Fibroblast of peridontal ligament (primary cell): ENCODE data around the gene HYDIN.
A peak's percentile ranks its signal among the peaks of the same experiment; 100 is the strongest.
"Not testable (repeated sequence)": the region's sequence is repeated elsewhere in the genome, so short reads cannot be mapped to it uniquely, and the experiment has no call there.

Experiments
- DNase-seq: peaks from one replicate; pipeline ENCODE4 v3.0.0-alpha.2; 2010; ENCODE audit errors: extremely low read depth

Gene HYDIN

DNA sequence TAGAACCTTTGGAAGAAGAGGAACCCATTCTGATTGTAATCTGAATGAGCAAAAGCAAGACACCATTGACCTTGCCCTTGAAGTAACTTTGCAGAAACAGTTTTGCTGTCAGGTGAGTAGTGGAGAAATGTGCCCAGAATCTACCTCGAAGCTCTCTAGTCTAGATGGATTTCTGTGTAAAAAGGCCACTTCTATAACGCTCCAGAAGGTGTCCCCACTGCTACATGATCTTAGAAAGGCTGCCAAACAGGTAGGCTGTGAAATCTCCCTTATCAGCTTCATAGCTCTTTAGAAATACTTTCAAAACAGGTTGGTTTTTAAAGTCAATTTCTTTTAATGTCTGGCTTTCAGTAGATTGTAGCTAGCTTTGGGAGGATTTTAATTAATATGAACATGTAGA, 230.8 kb downstream of the HYDIN start:
- peak; percentile 8 for DNase-seq

- not testable (repeated sequence) for DNase-seq
Observed at GRCh38 chr16:70995799-70996198, 234.7 kb downstream of the HYDIN start.

DNA sequence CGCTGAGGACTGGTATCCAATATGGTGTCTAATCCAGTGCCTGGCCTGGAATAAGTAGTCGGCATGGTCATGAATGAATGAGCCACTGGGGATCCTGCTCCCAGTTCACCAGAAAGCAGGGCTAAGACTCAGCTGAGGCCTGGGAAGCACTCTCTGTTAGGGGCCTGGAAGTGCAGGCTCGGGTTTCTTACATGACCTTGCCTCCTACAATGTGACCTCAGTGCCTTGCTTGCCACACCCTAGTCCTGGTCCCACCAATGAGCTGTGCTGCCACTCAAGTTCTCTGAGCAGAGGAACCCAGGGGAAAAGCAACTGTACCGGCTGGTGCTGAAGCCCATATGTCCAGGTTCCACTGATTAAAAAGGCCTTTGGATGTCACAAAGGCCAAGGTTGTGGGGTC, 238.0 kb downstream of the HYDIN start:
- DNase-seq, result not testable (repeated sequence)

DNA sequence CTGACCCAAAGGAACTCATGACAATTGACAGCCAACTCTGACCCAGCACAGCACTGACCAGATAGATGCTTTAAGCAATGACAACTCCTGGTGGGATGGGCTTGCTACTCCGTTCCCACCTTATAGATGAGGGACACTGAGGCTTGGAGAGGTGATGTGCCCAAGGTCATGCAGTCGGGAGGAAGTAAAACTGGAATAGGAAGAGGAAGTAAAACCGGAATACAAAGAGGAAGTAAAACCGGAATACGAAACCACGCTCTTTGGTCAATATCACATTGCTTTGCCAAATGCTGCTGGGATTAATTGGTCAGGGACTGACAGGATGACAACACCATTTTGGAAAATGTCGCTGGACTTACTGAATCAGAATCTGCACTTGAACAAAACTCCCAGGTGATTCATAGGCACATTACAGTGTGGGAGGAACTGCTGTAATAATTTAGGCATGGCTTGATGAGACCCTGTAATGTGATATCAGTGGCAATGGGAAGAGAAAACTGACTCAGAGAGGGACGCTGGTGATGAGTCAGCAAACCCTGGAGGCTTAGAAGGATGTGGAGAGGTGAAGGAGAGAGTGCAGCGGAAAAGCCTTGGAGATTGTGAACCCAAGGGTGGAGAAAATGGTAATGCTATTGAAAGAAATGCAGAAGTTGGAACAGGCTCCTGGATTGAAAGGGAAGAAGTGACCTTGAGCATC, 243.4 kb downstream of the HYDIN start:
- DNase-seq, result not testable (repeated sequence)

DNA sequence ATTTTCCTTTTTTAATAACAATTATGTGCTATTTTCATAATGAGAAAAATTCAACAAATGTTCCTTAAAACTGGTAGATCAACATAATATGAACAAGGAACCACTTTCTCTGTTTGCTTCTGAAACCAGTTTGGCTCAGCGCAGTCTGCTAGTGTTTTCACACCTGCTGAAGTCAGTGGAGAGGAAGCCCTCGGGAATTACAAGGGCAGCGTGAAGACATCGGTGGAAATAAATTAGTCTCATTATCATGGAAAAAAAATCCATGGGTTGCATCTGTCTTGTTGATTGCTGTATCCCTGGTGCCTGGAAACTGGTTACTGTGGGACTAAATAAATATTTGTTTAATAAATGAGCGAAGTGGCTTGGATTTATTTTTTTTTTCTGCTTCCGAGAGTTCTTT, 245.8 kb downstream of the HYDIN start:
- DNase-seq, result not testable (repeated sequence)

DNA sequence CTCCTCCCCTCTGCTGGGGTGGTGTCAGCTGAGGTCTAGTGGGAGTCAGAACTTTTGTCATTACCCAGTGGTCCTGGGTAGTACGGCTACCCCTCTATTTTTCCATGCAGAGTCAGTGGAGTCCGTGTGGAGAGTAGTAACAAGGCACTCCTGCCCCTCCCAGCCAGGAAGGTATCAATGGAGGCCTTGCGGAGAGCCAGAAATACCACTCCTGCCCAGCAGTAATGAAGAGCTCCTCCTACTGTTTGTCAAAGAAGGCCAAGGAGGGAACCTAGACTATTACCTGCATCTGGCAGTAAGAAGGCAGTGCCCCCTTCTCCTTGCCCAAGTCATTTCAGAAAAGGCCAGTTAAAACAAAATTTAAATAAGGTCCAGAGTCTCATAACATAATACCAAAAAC, 262.2 kb downstream of the HYDIN start:
- DNase-seq, result not testable (repeated sequence)

DNA sequence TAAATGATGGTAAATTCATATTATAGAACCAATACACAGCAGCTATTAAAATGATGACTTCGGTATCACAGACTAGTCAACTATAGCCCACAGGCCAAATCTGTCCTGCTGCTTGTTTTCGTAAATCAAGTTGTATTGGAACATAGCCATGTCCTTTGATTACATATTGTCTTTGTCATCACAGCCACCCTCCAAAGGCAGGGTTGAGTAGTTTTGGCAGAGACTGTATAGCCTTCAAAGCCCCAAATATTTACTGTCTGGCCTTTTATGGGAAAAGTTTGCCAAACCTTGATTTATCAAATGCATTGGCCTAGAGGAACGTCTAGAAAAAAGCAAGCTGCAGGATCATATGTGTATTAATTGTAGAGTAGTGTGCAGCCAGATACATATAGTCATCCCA, 270.4 kb downstream of the HYDIN start:
- DNase-seq, result not testable (repeated sequence)

GRCh38 chr16:70954922-70955321, 275.6 kb downstream of the HYDIN start:
- not testable (repeated sequence) for DNase-seq

DNA sequence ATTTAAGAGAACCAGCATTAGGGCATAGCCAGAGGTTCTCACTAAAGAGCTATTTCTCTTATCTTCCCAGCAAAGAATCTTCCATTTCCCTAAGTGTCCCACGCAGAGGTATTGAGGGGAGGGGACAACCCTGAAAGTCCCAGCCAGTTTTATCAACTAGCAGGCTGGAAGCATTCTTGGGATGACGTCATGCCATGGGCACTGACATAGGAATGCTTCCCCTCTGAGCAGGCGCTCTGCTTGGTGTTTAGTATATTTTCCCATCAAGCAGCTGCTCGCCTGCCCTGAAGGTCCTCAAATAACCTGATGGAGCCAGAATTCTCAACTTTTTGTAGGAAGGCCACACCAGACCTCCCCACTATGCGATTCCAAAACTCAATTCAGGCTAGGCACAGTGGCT, 276.7 kb downstream of the HYDIN start:
- not testable (repeated sequence) for DNase-seq

DNA sequence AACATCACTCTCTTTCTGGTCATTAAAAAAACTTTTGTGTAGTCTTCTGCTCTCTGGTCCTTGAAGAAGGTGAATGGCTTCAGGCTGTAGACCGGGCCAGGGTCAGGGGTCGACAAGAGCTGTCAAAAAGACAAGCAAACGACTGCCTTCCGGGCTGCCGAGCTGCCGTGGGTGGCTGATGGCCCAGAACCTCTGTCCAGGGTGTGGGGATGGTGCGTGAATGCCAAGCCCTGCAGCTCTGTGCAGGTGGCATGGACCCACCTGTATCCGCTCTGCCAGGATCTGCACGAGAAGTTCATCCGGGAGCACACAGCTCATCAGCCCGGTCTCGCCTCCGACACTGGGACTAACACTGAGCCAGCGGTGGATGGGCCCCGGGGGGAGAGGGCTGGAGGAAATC, 287.0 kb downstream of the HYDIN start:
- DNase-seq, result not testable (repeated sequence)

GRCh38 chr16:70939690-70940359, 290.7 kb downstream of the HYDIN start:
- DNase-seq, result not testable (repeated sequence)

- DNase-seq, result peak; percentile 3
Observed at GRCh38 chr16:70936781-70937525, 293.6 kb downstream of the HYDIN start.

- not testable (repeated sequence) for DNase-seq
Observed at GRCh38 chr16:70935325-70935724, 295.2 kb downstream of the HYDIN start.

DNA sequence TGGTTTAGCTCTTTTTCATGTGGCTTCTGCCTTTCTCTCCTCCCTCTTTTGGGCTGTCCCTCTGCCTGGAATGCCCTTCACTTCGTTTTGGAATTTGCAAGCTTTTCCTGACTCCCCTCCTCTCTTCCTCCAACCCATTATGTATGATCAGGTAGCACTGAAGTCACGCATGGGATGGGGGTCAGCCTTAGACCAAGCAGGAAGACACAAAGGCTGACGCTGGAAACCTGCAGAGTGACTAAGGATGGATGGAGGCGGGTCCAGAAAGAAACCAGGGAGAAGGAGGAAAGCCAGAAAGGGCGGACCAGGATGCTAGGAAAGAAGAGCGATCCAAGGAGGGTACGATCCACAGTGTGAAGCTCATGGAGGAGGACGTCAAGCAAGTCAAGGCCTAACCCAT, 296.8 kb downstream of the HYDIN start:
- DNase-seq, result not testable (repeated sequence)

- not testable (repeated sequence) for DNase-seq
Observed at GRCh38 chr16:70930757-70931156, 299.8 kb downstream of the HYDIN start.

DNA sequence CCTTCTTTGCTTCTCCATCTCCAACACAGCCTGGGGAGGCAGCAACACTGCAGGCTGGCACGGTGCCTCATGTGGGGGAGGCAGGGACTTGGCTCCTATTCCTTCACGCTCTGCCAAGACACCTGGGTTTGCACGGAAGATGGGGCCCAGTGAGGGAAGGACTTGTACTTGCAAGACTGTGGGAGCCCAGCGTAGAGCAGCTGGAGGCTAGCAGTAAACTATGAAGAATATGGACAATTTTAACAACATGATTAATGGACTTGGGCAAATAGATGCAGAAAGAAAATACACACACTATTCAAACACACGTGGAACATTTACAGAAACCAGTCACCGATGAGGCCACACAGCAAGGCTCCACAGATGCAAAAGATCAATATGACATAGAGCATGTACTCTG, 308.4 kb downstream of the HYDIN start:
- not testable (repeated sequence) for DNase-seq

GRCh38 chr16:70920661-70921060, 309.9 kb downstream of the HYDIN start:
- not testable (repeated sequence) for DNase-seq

DNA sequence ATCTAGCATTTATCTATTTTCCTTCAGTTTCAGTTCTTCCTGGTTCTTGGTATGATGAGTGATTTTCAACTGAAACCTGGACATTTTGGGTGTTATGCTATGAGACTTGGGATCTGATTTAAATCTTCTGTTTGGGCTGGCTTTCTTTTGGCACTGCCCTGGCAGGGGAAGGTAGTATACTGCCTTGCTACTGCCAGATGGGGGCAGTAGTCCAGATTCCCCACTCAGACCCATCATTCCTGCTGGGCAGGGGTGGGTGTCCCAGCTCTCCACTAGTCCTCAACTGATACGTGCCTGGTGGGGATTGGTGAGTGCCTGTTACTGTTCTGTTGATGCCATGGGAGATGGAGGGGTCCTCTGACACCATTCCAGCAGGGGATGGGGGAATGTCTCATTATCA, 342.3 kb downstream of the HYDIN start:
- DNase-seq, result not testable (repeated sequence)

GRCh38 chr16:70884652-70885051, 345.9 kb downstream of the HYDIN start:
- DNase-seq, result not testable (repeated sequence)

DNA sequence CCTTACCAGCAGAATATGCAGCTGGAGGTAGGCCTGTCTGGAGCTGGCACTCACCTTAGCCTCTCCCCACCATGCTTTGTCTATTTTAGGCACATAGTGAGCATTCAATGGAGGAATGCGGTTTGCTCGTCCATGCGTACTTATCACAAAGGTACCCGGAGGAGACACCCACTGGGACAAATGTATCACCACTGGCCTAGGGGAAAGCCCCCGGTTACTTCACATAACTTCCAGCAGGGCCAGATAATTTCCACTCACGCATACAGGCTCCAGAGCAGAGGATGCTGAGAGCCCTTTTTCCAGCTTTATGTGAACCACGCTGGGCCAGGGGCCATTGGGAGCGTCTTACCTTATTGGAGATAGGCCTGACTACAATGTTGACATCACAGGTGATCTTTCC, 348.2 kb downstream of the HYDIN start:
- not testable (repeated sequence) for DNase-seq

DNA sequence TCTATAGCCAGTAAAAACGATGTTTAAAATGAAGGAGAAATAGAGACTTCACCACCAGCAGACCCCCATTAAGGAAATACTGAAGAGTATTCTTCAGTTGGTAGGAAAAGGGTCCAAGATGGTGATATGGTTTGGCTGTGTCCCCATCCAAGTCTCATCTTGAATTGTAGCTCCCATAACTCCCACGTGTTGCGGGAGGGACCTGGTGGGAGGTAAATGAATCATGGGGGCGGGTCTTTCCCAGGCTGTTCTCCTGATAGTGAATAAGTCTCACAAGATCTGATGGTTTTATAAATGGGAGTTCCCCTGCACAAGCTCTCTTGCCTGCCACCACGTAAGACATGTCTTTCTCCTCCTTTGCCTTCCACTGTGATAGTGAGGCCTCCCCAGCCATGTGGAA, 352.6 kb downstream of the HYDIN start:
- DNase-seq, result not testable (repeated sequence)

DNA sequence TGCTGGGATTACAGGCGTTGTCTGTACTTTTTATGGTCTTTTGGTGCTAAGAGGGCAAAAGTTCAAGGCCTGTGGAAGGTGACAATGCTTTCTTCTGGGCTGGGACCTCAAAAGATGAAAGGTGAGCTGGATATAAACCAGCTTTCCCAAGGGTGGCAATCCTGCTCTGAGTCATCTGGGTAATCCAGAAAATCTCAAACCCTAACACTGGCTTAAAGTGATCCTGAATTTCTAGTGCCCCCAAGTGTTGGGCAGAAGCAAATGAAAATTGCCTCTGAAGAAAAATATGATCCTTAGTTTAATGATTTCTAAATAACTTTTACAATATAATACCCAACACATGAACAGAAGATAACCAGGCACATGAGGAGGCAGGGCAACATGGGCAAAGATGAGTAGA, 354.1 kb downstream of the HYDIN start:
- DNase-seq, result not testable (repeated sequence)

DNA sequence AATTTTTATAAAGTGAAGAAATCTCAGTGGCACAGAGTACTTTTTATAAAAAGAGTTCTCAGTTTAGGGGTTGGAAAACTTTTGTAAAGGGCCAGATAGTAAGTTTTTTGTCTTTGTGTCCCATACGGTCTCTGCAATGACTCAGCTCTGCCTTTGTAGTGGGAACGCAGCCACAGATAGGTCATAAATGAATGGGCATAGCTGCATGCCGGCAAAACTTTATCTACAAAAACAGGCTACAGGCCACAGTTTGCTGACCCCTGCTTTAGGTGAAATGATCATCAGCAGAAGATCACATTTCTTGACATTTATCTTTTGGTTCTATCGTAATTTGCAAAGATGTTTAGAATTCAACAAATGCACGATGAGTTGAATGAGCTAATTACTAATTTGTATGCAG, 365.8 kb downstream of the HYDIN start:
- DNase-seq, result not testable (repeated sequence)
